Measurements from ENCODE around the gene RNF208.
"Not testable (repeated sequence)": the region's sequence is repeated elsewhere in the genome, so short reads cannot be mapped to it uniquely, and the experiment has no call there.

The RNF208 gene

DNA sequence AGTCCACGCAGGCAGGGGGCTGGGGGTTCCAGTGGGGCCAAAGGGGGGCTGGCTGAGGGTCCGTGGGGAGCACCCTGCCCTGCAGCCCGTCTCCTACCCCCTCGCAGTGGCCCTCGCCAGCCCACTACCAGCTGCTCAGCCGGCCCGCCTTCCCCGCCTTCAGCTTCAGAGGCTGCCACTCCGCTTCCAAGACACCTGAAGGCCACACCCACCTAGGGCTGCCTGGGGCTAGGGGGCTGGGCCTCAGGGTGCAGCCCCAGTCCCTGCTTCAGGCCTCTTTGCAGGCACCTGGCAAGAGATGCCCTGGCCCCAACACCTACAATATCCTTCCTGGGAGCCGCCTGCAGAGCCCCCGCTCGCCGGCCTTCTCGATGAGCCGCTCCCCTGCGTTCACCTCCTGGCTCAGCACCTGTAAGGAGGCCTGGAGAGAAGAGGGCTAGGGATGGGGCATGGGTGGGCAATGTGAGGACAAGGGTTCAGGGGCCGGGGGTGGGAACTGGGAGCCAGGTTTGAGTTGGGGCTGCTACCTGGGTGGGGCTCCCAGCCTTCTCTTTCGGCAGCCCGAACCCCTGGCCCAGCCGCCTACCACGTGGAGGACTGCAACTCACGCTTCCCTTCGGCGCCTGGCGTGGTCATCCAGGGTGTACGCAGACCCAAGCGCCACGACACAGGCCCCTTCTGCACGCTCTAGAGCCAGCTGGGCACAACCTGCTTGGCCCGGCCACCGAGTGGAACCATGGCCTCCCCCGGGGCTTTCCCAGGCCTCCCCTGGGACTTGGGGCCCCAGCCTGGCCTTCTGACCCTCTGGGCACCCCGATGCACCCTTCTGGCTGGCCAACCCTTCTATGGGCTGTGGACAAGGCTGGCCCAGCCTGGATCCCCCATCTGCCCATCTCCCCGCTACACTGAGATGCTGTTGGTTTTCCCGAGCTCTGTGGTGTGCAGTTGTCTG is 30.8 kb upstream of the RNF208 start:
- DNase-seq: no peak

DNA sequence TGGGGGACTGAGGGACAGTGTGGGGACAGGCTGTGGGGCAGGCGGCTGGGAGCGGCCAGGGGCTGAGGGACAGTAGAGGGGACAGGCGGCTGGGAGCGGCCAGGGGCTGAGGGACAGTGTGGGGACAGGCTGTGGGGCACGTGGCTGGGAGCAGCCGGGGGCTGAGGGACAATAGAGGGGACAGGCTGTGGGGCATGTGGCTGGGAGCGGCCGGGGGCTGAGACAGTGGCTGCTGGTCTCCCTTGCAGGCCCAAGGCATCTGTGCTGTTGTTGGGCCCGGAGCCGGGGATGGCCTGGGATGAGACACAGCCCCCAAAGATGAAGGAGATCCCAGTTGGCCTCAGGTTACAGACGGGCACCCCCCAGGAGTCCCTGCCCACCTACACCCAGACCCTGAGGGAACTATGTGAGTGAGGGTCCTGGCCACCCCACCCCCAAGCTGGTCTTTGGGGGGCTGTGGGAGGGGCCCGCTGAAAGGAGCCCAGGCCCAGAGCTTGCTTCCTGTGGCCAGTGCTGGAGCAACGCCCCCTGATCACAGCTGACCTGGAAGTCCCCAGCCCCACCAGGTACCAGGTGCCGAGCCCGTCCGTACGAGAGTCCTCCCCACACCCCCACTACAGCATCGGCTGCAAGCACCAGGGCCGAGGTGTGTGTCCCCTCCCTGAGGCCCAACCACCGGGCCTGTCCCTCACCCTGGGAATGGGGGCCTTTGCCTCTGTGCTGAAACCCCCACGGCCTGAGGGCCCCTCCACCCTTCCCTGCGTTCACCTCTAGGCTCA is 29.6 kb upstream of the RNF208 start:
- no peak for DNase-seq

DNA sequence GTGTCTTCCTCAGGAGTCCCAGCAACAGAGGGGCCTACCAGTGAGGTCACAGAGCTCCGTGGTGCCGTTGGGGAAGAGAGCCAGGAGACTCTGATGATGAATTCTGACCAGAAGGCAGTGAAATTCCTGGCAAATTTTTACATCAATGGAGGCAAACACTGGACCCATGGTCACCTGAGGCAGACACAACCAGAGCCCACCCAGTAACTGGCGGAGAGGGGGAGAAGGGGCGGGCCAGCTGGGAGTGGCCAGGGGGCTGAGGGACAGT is 29.1 kb upstream of the RNF208 start, which contains the start of gene STPG3:
TSS of gene STPG3 (plus strand) at position 93 of the 268 bp plus-strand sequence. CDS start at position 94, 1 bp downstream.
- no peak for DNase-seq

DNA sequence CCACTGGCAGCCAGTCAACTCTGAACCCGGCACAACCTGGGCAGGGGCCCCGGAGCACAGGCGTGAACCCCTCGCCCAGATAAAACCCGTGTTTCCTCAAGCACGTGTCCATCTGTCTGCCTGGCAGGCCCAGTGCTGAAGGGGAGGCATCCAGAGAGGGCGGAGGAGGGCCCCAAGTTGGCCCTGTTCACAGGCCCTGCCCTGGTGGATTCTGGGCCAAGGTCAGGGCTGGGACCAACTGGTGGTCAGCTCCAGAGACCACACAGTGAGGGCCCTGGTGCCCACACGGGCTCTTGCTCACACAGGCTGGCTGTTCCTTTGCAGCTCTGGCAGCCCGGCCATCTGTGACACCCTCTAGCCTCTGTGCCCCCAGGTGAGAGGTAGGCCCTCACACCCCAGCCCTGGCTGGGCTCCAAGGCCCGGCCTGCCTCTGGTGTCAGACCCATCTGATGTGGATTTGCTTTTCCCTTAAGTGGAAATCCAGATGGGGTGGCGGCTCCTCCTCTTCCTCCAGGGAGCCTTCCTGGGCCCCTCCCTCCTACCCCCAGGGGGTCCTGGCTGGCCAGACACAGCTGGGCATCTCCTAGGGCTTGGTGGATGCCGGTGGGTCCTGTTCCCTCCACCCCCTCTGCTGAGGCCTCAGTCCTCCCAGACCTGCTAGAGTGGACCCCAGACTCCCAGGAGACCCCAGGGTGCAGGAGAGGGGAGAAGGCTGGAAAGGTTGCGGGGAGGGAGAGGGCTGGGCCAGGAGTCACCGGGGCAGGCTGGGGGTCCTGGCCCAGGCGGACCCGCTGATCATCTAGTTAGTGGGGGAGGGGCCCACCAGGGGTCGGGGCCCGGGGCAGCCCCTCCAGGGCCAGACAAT is 28.5 kb upstream of the RNF208 start:
- DNase-seq: no peak

DNA sequence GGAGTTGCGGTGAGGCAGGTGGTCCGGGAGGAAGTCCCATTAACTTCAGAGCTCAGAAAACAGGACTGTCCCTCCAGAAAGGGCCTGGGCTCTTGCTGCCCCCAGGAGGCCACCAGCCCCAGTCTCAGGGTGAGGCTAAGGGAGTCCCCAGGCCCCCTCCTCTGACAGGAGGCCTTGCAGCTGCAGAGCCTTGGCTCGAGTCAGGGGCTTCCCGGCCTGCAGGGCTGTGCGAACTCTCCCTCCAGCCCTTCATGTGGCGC is 25.8 kb upstream of the RNF208 start:
- DNase-seq: no peak

DNA sequence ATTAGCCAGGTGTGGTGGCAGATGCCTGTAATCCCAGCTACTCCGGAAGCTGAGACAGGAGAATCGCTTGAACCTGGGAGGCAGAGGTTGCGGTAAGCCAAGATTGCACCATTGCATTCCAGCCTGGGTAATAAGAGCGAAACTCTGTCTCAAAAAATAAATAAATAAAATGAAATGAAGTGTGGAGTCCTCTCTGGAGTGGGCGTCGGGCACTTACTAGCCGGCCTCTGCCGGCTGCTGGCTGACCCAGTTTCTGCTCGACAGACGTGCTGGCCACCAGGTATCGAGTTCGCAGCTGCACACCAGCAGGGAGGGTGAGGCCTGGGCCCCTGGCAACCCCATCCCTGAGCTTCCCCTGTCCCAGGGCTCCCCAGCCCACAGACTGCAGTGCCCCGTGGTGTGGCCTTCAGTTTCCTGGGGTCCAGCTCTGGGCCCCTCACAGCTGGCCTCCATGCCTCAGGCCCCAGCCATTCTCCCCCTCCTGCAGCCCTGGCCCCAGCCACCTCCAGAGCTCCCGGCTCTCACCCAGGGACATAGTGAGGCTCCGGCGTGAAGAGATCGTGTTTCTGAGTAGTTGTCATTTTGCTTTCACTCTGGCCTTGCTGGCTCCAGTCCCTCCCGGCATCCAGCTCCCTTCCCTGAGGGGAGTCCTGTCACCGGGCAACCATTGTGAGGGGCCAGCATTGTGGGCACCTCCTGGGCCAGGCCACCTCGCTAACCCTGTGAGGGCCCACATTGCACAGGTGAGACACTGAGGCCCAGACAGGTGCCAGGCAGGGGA is 25.3 kb upstream of the RNF208 start:
- DNase-seq: no peak

DNA sequence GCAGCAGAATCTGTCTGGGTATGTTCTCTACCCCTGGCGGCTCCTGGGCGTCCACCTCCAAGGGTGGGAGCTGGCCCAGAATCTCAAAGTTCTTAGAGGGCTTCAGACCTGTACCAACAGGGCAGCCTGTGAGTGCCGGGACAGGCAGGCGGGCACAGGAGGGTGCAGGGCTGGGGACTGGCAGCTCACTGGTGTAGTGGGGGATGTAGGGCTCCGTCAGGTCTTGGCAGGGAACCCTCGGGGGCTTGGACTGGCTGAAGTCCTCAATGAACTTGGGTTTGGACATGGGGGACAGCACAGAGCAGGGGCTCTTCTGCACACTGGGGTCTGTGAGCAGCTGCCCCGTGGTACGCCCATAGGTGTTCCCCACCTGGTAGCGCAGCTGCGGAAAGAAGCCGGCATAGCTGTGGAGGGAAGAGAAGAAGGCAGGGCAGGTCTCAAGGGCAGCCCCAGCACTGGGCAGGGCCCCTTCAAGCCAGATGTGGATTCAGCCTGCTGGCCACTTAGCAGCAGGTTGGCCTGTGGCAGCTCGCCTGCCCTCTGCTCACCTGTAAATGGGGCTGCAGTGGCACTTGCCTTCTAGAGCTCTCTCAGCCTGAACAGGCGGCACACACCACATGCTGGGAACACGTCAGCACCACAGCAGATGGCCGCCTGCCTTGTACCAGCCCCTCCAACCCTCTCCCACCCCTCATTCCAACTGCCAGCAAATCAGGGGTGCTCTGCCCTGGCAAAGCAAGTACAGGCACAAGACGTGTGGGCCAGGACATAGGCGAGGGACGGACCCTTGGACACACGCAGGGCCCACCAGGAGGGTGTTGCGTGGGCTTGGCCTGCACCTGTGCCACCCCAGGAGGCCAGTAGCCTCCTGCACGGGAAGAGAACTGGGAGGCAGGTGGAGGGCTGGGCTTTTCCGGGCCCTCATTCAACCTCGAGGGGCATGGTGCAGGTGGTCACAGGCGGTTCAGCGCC is 23.7 kb upstream of the RNF208 start:
- no peak for DNase-seq

DNA sequence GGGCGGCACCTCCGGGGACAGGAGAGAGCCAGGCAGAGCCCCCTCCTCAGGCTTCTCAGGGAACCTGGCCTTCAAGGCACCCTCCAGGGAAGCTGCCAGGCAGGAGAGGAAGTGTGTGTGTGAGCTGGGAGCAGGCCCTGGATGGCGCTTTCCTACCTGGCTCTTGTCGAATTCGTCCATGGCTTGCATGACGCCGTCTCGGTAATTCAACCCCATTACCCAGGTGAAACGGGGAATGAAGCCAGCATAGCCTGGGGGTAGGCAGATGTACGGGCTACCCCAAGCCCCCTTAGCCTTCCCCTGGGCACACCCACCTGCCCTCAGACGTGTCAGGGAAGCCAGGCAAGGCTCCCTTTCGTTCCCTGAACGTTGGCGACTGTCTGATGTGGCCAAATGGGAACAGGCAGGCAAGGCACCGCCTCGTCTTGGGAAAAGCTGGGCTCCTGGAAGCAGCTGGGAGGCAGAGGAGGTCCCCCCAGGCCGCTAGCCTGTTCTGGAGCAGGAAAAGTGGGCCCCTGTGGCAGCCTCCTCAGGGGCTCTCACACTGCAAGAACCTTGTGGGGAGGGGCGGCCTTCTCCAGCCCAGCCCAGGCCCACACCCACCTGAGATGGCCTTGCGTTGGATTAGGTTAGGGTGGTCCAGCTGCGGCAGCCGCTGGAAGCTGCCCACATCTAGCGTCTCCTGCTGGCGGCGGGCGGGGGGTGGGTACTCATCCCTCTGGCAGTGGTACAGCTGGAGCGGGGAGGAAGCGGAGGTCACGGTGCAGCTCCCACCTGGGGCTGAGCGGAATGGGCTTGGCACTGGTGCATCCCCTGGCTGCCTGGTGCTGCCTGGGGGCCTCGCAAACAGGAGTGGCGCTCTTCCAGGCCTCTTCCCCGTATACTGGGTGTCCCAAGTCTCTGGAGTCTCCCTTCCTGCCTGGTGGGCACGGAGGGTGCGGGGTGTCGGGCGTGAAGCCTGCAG is 22.7 kb upstream of the RNF208 start:
- no peak for DNase-seq

DNA sequence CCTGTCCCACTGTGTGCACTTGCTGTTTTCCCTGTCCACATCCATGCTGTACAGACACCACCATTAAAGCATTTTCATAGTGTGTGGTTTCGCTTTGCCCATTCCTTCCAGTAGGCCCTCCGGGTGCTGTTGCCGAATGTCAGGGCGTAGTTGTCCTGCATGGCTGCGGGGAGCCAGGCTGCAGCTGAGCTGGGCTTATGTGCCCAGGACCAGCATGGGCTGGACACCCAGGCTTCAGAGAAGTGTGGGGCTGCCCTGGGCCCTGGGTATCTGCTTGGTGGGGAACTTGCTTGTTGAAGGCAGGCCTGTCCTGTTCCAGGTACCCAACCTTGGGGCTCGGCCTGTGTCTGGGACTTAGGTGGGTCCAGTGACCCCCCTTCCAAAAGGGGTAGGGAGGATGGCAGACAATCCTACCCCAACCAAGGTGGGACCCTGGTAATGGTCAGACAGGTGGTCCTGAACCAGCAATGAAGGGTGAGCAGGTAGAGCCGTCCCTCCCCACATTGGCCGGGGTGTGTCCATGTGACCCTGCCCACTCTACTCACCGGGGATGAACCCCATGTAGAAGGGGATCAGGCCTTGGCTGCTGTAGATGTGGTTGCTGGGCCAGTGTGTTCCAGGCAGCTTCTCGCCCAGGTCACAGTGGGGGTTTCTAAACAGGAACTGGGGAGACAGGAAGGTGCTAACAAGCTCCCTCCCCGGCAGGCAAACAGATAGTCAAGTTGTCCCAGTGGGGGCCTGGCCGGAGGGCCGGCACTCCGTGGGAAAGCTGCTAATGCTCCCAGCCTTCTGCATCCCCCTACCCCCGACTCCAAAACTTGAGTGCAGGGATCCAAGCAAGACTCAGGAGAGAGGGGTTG is 21.8 kb upstream of the RNF208 start:
- peak in 1 of 2 experiments; percentile 24 for DNase-seq

DNA sequence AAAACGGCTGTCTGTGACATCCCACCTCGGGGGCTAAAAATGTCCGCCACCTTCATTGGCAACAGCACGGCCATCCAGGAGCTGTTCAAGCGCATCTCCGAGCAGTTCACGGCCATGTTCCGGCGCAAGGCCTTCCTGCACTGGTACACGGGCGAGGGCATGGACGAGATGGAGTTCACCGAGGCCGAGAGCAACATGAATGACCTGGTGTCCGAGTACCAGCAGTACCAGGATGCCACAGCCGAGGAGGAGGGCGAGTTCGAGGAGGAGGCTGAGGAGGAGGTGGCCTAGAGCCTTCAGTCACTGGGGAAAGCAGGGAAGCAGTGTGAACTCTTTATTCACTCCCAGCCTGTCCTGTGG is 21.2 kb upstream of the RNF208 start:
- DNase-seq: not testable (repeated sequence)

DNA sequence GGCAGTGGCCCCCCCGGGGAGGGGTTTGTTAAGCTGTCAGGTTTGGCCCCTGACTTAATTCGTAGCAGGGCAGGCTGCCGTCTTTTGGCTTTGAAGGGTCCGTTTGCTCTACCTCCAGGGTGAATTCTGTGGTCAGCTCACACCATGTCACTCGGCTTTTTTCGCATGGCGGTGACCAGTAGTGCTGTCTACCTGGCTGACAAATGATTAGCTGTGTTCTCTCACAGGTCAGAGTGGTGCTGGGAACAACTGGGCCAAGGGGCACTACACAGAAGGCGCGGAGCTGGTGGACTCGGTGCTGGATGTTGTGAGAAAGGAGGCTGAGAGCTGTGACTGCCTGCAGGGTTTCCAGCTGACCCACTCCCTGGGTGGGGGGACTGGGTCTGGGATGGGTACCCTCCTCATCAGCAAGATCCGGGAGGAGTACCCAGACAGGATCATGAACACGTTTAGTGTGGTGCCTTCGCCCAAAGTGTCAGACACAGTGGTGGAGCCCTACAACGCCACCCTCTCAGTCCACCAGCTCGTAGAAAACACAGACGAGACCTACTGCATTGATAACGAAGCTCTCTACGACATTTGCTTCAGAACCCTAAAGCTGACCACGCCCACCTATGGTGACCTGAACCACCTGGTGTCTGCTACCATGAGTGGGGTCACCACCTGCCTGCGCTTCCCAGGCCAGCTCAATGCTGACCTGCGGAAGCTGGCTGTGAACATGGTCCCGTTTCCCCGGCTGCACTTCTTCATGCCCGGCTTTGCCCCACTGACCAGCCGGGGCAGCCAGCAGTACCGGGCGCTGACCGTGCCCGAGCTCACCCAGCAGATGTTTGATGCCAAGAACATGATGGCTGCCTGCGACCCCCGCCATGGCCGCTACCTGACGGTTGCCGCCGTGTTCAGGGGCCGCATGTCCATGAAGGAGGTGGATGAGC is 20.5 kb upstream of the RNF208 start:
- no peak for DNase-seq

DNA sequence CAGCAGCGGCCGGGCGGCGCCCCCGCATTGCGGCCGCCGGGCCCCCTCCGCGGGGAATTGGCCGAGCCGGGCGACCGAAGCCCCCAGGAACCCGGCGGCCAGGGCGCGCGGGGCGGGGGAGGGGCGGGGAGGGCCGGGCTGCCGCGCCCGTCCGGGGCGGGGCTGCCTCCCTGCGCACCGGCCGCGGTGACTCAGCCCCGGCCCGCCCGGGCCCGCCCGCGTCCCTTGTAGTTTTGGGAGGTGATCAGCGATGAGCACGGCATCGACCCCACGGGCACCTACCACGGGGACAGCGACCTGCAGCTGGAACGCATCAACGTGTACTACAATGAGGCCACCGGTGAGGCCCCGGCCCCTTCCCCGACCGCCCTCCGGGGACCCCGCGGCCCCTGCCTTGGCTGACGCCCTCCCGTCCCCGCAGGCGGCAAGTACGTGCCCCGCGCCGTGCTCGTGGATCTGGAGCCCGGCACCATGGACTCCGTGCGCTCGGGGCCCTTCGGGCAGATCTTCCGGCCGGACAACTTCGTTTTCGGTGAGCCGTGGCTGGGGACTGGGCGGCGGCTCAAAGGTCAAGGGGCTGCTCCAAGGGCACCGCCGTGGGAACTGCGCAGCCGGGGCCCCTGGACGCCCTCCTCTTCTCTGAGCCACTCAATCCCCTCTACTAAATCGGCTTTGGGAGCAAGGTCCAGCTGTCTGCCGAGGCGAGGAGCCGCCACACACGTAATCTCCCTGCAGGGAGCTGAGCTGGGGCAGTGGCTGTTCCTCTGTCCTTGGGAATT is 19.6 kb upstream of the RNF208 start:
- DNase-seq: no peak

DNA sequence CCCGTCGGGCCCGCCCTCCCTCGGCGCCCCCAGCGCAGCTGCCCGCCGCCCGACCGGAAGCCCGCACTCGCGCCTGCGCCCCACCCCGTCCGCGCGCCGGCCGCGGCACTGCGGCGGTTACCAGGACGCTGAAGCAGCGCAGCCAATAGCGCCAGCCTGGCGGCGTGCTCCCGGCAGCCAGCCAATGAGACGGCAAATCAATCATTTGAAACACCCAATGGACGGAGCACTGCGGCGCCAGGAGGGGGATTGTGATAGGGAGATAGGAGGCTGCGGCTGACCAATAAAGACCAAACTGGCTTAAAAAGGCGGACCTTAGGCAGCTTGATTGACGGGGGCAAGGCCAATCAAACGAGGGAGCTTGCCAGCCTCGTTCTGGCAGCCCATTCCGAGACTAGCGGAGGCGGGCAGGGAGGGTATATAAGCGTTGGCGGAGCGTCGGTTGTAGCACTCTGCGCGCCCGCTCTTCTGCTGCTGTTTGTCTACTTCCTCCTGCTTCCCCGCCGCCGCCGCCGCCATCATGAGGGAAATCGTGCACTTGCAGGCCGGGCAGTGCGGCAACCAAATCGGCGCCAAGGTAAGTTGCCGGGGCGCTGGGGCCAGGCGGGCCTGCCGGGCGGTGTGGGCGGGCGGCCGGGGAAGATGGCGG is 18.9 kb upstream of the RNF208 start, which contains the start of gene TUBB4B:
TSS of gene TUBB4B (plus strand) at position 447 of the 649 bp plus-strand sequence. CDS start at position 521, 74 bp downstream.
- DNase-seq: peak; percentile 99

DNA sequence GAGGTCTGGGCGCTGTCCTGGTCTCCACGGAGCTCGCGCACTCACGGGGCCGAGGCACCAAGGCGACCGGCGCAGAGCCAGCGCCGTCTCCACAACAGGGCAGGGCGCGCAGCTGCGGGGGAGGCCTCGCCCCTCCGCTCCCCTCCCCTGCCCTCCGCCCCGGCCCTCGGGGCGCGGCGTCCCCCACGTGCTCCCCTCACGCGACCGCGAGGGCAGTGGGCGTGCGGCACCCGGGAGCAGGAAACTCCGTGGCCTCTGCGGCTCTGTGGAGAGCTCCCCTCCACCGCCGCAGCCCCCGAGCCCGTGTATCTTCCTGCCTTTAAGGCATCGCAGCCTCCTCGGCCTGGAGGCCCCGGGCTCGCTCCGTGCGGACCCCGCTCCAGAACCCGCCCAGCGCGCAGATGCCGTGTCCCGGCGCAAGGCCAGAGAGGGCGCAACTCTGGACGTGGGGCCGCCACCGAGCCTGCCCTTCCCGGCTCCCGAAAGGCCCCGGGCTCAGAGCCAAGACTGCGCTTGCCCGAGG is 18.3 kb upstream of the RNF208 start:
- peak; percentile 59 to 63 for DNase-seq

DNA sequence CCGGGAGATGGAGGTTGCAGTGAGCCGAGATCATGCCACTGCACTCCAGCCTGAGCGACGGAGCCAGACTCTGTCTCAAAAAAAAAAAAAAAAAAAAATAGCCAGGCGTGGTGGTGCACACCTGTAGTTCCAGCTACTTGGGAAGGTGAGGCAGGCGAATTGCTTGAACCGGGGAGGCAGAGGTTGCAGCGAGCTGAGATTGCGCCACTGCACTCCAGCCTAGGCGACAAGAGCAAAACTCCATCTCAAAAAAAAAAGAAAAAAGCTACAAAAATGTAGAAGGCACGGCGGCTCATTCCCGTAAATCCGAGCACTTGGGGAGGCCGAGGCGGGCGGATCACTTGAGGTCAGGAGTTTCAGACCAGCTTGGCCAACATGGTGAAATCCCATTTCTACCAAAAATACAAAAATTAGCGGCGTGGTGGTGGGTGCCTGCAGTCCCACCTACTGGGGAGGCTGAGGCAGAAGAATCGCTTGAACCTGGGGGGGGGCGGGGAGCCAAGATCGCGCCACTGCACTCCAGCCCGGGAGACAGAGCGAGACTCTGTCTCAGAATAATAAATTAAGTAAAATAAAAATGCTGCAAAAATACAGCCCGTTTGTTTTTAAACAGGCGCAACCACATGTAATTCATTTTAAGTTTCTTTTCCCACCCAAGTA is 17.6 kb upstream of the RNF208 start:
- DNase-seq: not testable (repeated sequence)
